K562 (cell line): Measurements from ENCODE around the gene KIF17. TPM values are rescaled to one million over a fixed set of nuclear protein-coding genes. Genes with fewer than 3 reads are reported as not detected.
"Not testable (repeated sequence)": the region's sequence is repeated elsewhere in the genome, so short reads cannot be mapped to it uniquely, and the experiment has no call there.

ENCODE experiments used
- ATAC-seq: fragments of 200-7000 bp; cut with Tn5 transposase; 3 replicates; pipeline ENCODE4 v1.9.1; 2020; ENCODE audit warnings: moderate library complexity
- BruUV-seq: library from RNA; stranded (reverse); fragments of 400-500 nt; replicated peaks from 2 replicates; lab custom pipeline; 2021; lab: Mats Ljungman, UMichigan
- CTCF ChIA-PET: fragments of 300-600 bp; formaldehyde crosslinking; extraction: SDS; loops from one replicate; lab custom pipeline; 2021; ENCODE audit warnings: low intra/inter-chr PET ratio; lab: Yijun Ruan, JAX
- POLR2A ChIA-PET: fragments of 300-600, 350-650 bp; sonication (Branson Sonifier 250); formaldehyde crosslinking; extraction: SDS; loops from one replicate; lab custom pipeline; 2021; ENCODE audit warnings: antibody characterized with exemption, inconsistent platforms; lab: Yijun Ruan, JAX
- DNase-seq, 4 experiments: peaks; one replicate each; pipeline versions ENCODE4 v3.0.0 to v3.0.0-alpha.2; 2011 to 2018; ENCODE audit warnings: low spot score in 3 of 4, mixed read lengths in 3 of 4; ENCODE audit errors: extremely low read depth in 1 of 4
- FAIRE-seq: peaks from 2 replicates; lab custom pipeline; 2011; peaks lifted over from hg19 to GRCh38; lab: Jason Lieb, UNC
- H2AFZ ChIP-seq: 2 replicates; pipeline ENCODE4 v1.6.0; 2011; ENCODE audit warnings: low read depth, low read length, control low read depth, inconsistent platforms
- H3K27ac ChIP-seq: fragments of 200-600 bp; 3 replicates; pipeline ENCODE4 v1.8.0; 2011; ENCODE audit warnings: low read depth, mild to moderate bottlenecking, control low read depth, inconsistent platforms, low read length, moderate library complexity, mixed read lengths; ENCODE audit errors: extremely low read depth
- H3K27me3 ChIP-seq, 2 experiments: fragments of 300-600 bp in 1 of 2; 2 replicates in 1 of 2; 3 replicates in 1 of 2; pipeline versions ENCODE4 v1.6.0 to v1.8.0; 2011; ENCODE audit warnings: inconsistent platforms in 2 of 2, low read length in 2 of 2, mild to moderate bottlenecking in 1 of 2, mixed read lengths in 1 of 2, moderate library complexity in 1 of 2; ENCODE audit not compliant: control insufficient read depth in 2 of 2, insufficient read depth in 2 of 2
- H3K36me3 ChIP-seq: fragments of 300-600 bp; 3 replicates; pipeline ENCODE4 v1.8.0; 2011; ENCODE audit warnings: mild to moderate bottlenecking, low read length, inconsistent platforms; ENCODE audit not compliant: control insufficient read depth, insufficient read depth
- H3K4me1 ChIP-seq, 2 experiments: fragments of 200-600 bp in 1 of 2; replicated peaks in 1 of 2; 2 replicates in 1 of 2; 3 replicates in 1 of 2; pipeline versions ENCODE4 v1.5.1 to v1.8.0; 2011; ENCODE audit warnings: inconsistent platforms in 2 of 2, low read length in 2 of 2, mild to moderate bottlenecking in 1 of 2, mixed read lengths in 1 of 2, moderate library complexity in 1 of 2; ENCODE audit not compliant: control insufficient read depth in 2 of 2, insufficient read depth in 2 of 2
- H3K4me2 ChIP-seq: 2 replicates; pipeline ENCODE4 v1.6.1; 2011; ENCODE audit warnings: low read length, control low read depth, inconsistent platforms, mixed read lengths; ENCODE audit not compliant: insufficient read depth
- H3K4me3 ChIP-seq: fragments of 200-600 bp; sonication (generic), shearing (Covaris generic); 2 replicates; pipeline ENCODE4 v1.5.1; 2016; ENCODE audit warnings: control low read depth, inconsistent platforms
- H3K79me2 ChIP-seq: fragments of 200-600 bp; 3 replicates; pipeline ENCODE4 v1.8.0; 2011; ENCODE audit warnings: low read length, inconsistent platforms; ENCODE audit not compliant: control insufficient read depth, insufficient read depth
- H3K9ac ChIP-seq, 2 experiments: 2 replicates each; pipeline versions ENCODE4 v1.6.0 to v1.6.1; 2011; ENCODE audit warnings: low read depth in 2 of 2, low read length in 2 of 2, control low read depth in 1 of 2, inconsistent platforms in 1 of 2, mild to moderate bottlenecking in 1 of 2, mixed read lengths in 1 of 2; ENCODE audit not compliant: insufficient read depth in 1 of 2
- H3K9me1 ChIP-seq: one replicate; pipeline ENCODE4 v1.6.0; 2011; ENCODE audit warnings: inconsistent platforms, mild to moderate bottlenecking, low read length, moderate library complexity; ENCODE audit not compliant: control insufficient read depth, insufficient read depth
- H3K9me3 ChIP-seq: replicated peaks from 2 replicates; pipeline ENCODE4 v1.5.1; 2011; ENCODE audit warnings: low read depth, low read length, inconsistent platforms; ENCODE audit not compliant: control insufficient read depth, insufficient read depth
- H4K20me1 ChIP-seq: replicated peaks from 2 replicates; pipeline ENCODE4 v1.6.1; 2011; ENCODE audit warnings: low read length, inconsistent platforms, mixed read lengths; ENCODE audit not compliant: control insufficient read depth, insufficient read depth
- CEBPB ChIP-seq: fragments of 450-650 bp; IDR thresholded peaks from 2 replicates; pipeline ENCODE4 v1.6.1; 2016; ENCODE audit warnings: missing genetic modification characterization, missing compliant biosample characterization
- CEBPG ChIP-seq, 3 experiments: fragments of 200-800 bp in 1 of 3; sonication (Bioruptor generic) in 1 of 3; sonication (generic) in 1 of 3; formaldehyde crosslinking in 1 of 3; IDR thresholded peaks in 2 of 3; conservative IDR thresholded peaks in 1 of 3; 2 replicates each; pipeline versions ENCODE4 v1.6.1 to v1.8.0; 2016 to 2022; ENCODE audit warnings: missing compliant biosample characterization in 2 of 3, missing genetic modification characterization in 2 of 3, mild to moderate bottlenecking in 1 of 3, missing genetic modification reagents in 1 of 3
- TEAD4 ChIP-seq, 2 experiments: sonication (generic) in 1 of 2; formaldehyde crosslinking in 1 of 2; IDR thresholded peaks; 2 replicates each; pipeline versions ENCODE4 v1.6.1 to v1.8.0; 2012 to 2022; ENCODE audit warnings: borderline replicate concordance in 1 of 2, inconsistent platforms in 1 of 2, low read length in 1 of 2, mild to moderate bottlenecking in 1 of 2, missing genetic modification reagents in 1 of 2
- ZFX ChIP-seq: sonication (generic); formaldehyde crosslinking; IDR thresholded peaks from 2 replicates; pipeline ENCODE4 v1.8.0; 2022; ENCODE audit warnings: mild to moderate bottlenecking, missing genetic modification reagents, moderate library complexity
- ZNF232 ChIP-seq: sonication (generic); formaldehyde crosslinking; IDR thresholded peaks from 2 replicates; pipeline ENCODE4 v1.8.0; 2022; ENCODE audit warnings: mild to moderate bottlenecking, missing genetic modification reagents
- WGBS: fragments of 100-300 bp; shearing (Covaris generic); methylation state at CpG from one replicate; pipeline ENCODE4 v1.1.6; 2016; ENCODE audit warnings: low coverage, mixed read lengths; ENCODE audit not compliant: insufficient coverage; ENCODE audit errors: missing lambda C conversion rate; 5-methylcytosine and 5-hydroxymethylcytosine counted together
- in situ Hi-C: fragments of 300-500 bp; cut with MboI; formaldehyde crosslinking; loops from 4 replicates; pipeline ENCODE4 v1.15.0; 2018; ENCODE audit warnings: inconsistent platforms, mixed read lengths
- intact Hi-C: fragments of 100-400 bp; cut with micrococcal nuclease; formaldehyde crosslinking; loops from 2 replicates; pipeline ENCODE4 v1.14.2; 2022
- polyA plus RNA-seq, 8 experiments: library from polyadenylated mRNA; depleted of rRNA in 4 of 8; stranded (reverse) in 5 of 8; unstranded in 3 of 8; fragments of >200 nt; fragmentation: Nextera tagmentation in 2 of 8; fragmentation: Illumina TruSeq in 1 of 8; extraction: Ambion mirVana in 2 of 8; extraction: Trizol in 1 of 8; gene quantifications; 2 replicates each; pipeline versions ENCODE4 v1.2.1 to v1.2.3, GENCODE V29; 2011 to 2014; ENCODE audit warnings: inconsistent platforms in 1 of 8, missing spikeins in 1 of 8
- total RNA-seq, 7 experiments: library from RNA; depleted of rRNA in 6 of 7; stranded (reverse); fragments of >200 nt in 6 of 7; fragmentation: Illumina TruSeq in 2 of 7; extraction: Trizol in 2 of 7; gene quantifications; 2 replicates each; pipeline versions ENCODE4 v1.2.1 to v1.2.3, GENCODE V29; 2011 to 2021; ENCODE audit warnings: low replicate concordance in 1 of 7
- TF ChIP-seq, protein P1 (sequence below), 2 experiments: fragments of 450-650 bp in 1 of 2; sonication (generic) in 1 of 2; formaldehyde crosslinking in 1 of 2; IDR thresholded peaks in 1 of 2; conservative IDR thresholded peaks in 1 of 2; 2 replicates each; pipeline versions ENCODE4 v1.6.1 to v1.8.1; 2016 to 2023; ENCODE audit warnings: mild to moderate bottlenecking in 2 of 2, moderate library complexity in 2 of 2, inconsistent platforms in 1 of 2, missing genetic modification reagents in 1 of 2

KIF17 gene
- total and polyA plus RNA-seq, 9 of the 15 experiments (the other 6 are each of a cell fraction or from before 2014, with no cell fraction given), result 0.04 to 0.47 (median 0.18) TPM; not detected in 5

DNA sequence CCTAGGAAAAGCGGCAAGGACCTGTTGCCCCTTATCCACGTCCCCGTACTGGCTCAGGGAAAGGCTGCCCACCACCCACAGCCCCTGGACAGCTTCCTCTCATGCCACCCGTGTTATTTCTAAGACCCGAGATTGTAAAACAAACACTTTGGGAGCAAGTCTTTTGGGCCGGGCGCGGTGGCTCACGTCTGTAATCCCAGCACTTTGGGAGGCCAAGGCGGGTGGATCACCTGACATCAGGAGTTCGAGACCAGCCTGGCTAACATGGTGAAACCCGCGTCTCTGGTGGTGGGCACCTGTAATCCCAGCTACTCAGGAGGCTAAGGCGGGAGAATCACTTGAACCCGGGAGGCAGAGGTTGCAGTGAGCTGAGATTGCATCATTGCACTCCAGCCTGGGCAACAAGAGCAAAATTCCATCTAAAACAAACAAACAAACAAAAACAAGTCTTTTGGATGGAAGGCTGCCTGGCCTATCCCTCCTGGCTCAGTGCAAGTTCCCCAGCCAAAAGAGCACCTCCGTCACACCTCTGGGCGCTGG, 606 bp upstream of the KIF17 start:
- DNase-seq; FAIRE-seq; H3K79me2 ChIP-seq; BruUV-seq; CTCF ChIA-PET; in situ Hi-C loops; ATAC-seq; H3K36me3 ChIP-seq; H3K9me1 ChIP-seq; H3K9me3 ChIP-seq; H3K27ac ChIP-seq; intact Hi-C loops; TF ChIP-seq TEAD4 (IDR thresholded peaks at IDR 0.05; ENCODE audit: low read length): not testable (repeated sequence)
- POLR2A ChIA-PET, result interaction anchor here (0.7 to 2.1 kb wide), 5 partner anchors 10 to 68 kb away, joined by 3 to 9 read pairs (median 4); no protein-coding TSS in a partner anchor
- WGBS, result 34% methylated on average over 16 of the region's 17 CpGs
- peak overlapping the region in 1 of 2 experiments; percentile 92; a peak in 2 of 4 replicates for H3K9ac ChIP-seq
- peak overlapping the region; percentile 67; the same call in 1 of the 2 replicates for H3K4me2 ChIP-seq
- peaks cover 0 to 47% of the 10 kb centered on the region in 2 experiments; a peak in 2 of 5 replicates for H3K4me1 ChIP-seq
- peaks cover 23 to 64% of the 10 kb centered on the region in 2 experiments; a peak in 4 of 5 replicates for H3K27me3 ChIP-seq
- peak overlapping the region; percentile 48; the same call in 1 of the 2 replicates for H3K4me3 ChIP-seq
- peak; percentile 48; the same call in 1 of the 2 replicates for TF ChIP-seq ZNF232 (CRISPR knock-in tag)
- peak; percentile 35 for TF ChIP-seq CEBPG (CRISPR knock-in tag; IDR thresholded peaks at IDR 0.05)
- peak; percentile 15 to 50; a peak in 2 of 4 replicates for TF ChIP-seq CEBPG (tag; conservative IDR thresholded peaks at IDR 0.05 in 1 of 2, IDR thresholded peaks at IDR 0.05 in 1 of 2)
- TF ChIP-seq CEBPB, result peak; percentile 70
- 0 out of 2 replicates have a peak, but pooled peaks have one; percentile 23 for TF ChIP-seq TEAD4 (CRISPR knock-in tag; IDR thresholded peaks at IDR 0.05; ENCODE audit: borderline replicate concordance)
- TF ChIP-seq ZFX, result peak; percentile 9; the same call in 1 of the 2 replicates
- TF ChIP-seq, protein P1, sequence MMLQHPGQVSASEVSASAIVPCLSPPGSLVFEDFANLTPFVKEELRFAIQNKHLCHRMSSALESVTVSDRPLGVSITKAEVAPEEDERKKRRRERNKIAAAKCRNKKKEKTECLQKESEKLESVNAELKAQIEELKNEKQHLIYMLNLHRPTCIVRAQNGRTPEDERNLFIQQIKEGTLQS (IDR thresholded peaks at IDR 0.05), result peak; percentile 68
- TF ChIP-seq, protein P1 (CRISPR knock-in tag; conservative IDR thresholded peaks at IDR 0.05), result not testable (repeated sequence)
- peaks cover 17% of the 10 kb centered on the region; the same call in 1 of the 2 replicates for H4K20me1 ChIP-seq
- peak overlapping the region; percentile 90 for H2AFZ ChIP-seq
